Stomach (tissue), 9 donors: Measurements from ENCODE around the gene DCC. TPM values are rescaled to one million over a fixed set of nuclear protein-coding genes. Genes with fewer than 3 reads are reported as not detected.

Experiments
- DNase-seq, 2 donors: peaks; one replicate each; pipeline versions ENCODE4 v3.0.0 to v3.0.0-alpha.2; 2013 to 2019
- H3K27ac ChIP-seq, 5 donors: fragments of 200-600 bp in 4 of 5; sonication (generic) in 4 of 5; one replicate each; pipeline ENCODE4 v1.5.1; 2013 to 2019; ENCODE audit warnings: mild to moderate bottlenecking in 1 of 5, moderate library complexity in 1 of 5
- H3K27me3 ChIP-seq, 3 donors: fragments of 200-600 bp; sonication (generic); one replicate each; pipeline ENCODE4 v1.5.1; 2017 to 2019; ENCODE audit warnings: mixed run types in 1 of 3
- H3K36me3 ChIP-seq, 4 donors: fragments of 200-600 bp; sonication (generic); 1 replicate in 3 of 4; 2 replicates in 1 of 4; pipeline ENCODE4 v1.5.1; 2016 to 2019
- H3K4me1 ChIP-seq, 4 donors: fragments of 200-600 bp; sonication (generic); one replicate each; pipeline ENCODE4 v1.5.1; 2016 to 2019
- H3K4me3 ChIP-seq, 4 donors: fragments of 200-600 bp; sonication (generic) in 3 of 4; one replicate each; pipeline ENCODE4 v1.5.1; 2016 to 2019; ENCODE audit warnings: mild to moderate bottlenecking in 1 of 4
- H3K9me3 ChIP-seq, 4 donors: fragments of 200-600 bp; sonication (generic); one replicate each; pipeline ENCODE4 v1.5.1; 2016 to 2019
- CTCF ChIP-seq, 7 experiments: fragments of 450-650 bp in 4 of 7; fragments of 200-600 bp in 3 of 7; sonication (generic) in 3 of 7; IDR thresholded peaks; one replicate each; pipeline ENCODE4 v1.5.1; 2016 to 2019; ENCODE audit warnings: antibody characterized with exemption in 7 of 7, control low read depth in 2 of 7, mild to moderate bottlenecking in 1 of 7
- EP300 ChIP-seq: sonication (generic); formaldehyde crosslinking; IDR thresholded peaks from one replicate; pipeline ENCODE4 v1.6.1; 2017; ENCODE audit warnings: antibody characterized with exemption
- POLR2A ChIP-seq, 4 donors: fragments of 450-650 bp; IDR thresholded peaks; one replicate each; pipeline ENCODE4 v1.6.1; 2016; ENCODE audit warnings: antibody characterized with exemption in 4 of 4, control low read depth in 2 of 4, mild to moderate bottlenecking in 1 of 4, moderate library complexity in 1 of 4
- POLR2AphosphoS5 ChIP-seq, 3 donors: sonication (generic); formaldehyde crosslinking; IDR thresholded peaks; one replicate each; pipeline ENCODE4 v1.6.1; 2016; ENCODE audit warnings: antibody characterized with exemption in 3 of 3
- WGBS, 5 donors: extraction: QIAGEN DNeasy Blood & Tissue Kit in 3 of 5; methylation state at CpG; one replicate each; pipeline versions ENCODE4 v1.1.5 to v1.1.7; 2013 to 2018; 5-methylcytosine and 5-hydroxymethylcytosine counted together
- intact Hi-C: fragments of 100-400 bp; cut with DNase I; formaldehyde crosslinking; loops from one replicate; pipeline ENCODE4 v1.15.1; 2023; ENCODE audit warnings: low total_unique reads
- polyA plus RNA-seq, 3 donors: library from polyadenylated mRNA; stranded (reverse); fragments of 200-250 nt; gene quantifications; one replicate each; pipeline ENCODE4 v1.2.3, GENCODE V29; 2013
- total RNA-seq, 5 donors: library from RNA; depleted of rRNA; stranded (reverse); fragments of >200 nt; gene quantifications; one replicate each; pipeline versions ENCODE4 v1.1.0 to v1.2.3, GENCODE V29; 2014 to 2016
- donor health status: healthy with polysubstance abuse.
- donor health status: Bipolar disorder and iron deficiency.
- donor health status: healthy.

Gene DCC
- total and polyA plus RNA-seq, 8 donors, result 0.58 to 1.7 TPM; not detected in 6

GRCh38 chr18:52945552-52945951 is 605.6 kb downstream of the DCC start:
- Histone ChIP-seq H3K36me3 (no peaks in the 10 kb centered on the region), H3K27ac (no peak overlapping the region), H3K4me3 (no peak overlapping the region), H3K27me3 (no peaks in the 10 kb centered on the region), H3K9me3 (no peaks in the 10 kb centered on the region), H3K4me1 (peaks cover 0 to 3% (median 0%) of the 10 kb centered on the region in 4 donors)
- 15 to 41% (median 21%) methylated on average over 2 of the region's 2 CpGs for whole genome bisulfite sequencing, 5 donors
- DNase-seq, result no peak
- intact Hi-C loops, result no loop called here
- TF ChIP-seq POLR2A (IDR thresholded peaks at IDR 0.05) (no peak), POLR2AphosphoS5 (IDR thresholded peaks at IDR 0.05) (no peak), EP300 (no peak), CTCF (IDR thresholded peaks at IDR 0.05) (no peak)

- H3K4me1 ChIP-seq, result peaks cover 0 to 10% (median 6%) of the 10 kb centered on the region in 4 donors
- no peaks in the 10 kb centered on the region for H3K36me3 ChIP-seq
- TF ChIP-seq EP300 (no peak), POLR2AphosphoS5 (IDR thresholded peaks at IDR 0.05) (no peak), CTCF (IDR thresholded peaks at IDR 0.05) (no peak), POLR2A (IDR thresholded peaks at IDR 0.05) (no peak)
- H3K27me3 ChIP-seq, result no peaks in the 10 kb centered on the region
- 24 to 54% (median 31%) methylated on average over 1 of the region's 1 CpG for WGBS, 5 donors
- no peak for DNase-seq
- intact Hi-C loops, result no loop called here
- no peak overlapping the region for H3K27ac ChIP-seq
- H3K9me3 ChIP-seq, result no peaks in the 10 kb centered on the region
- no peak overlapping the region for H3K4me3 ChIP-seq
Measured at GRCh38 chr18:52948868-52949444, 609.0 kb downstream of the DCC start.

GRCh38 chr18:52950155-52950554 is 610.2 kb downstream of the DCC start:
- no peaks in the 10 kb centered on the region for H3K9me3 ChIP-seq
- intact Hi-C loops, result no loop called here

GRCh38 chr18:52953387-52953786 is 613.4 kb downstream of the DCC start:
- Histone ChIP-seq H3K36me3 (no peaks in the 10 kb centered on the region), H3K27me3 (no peaks in the 10 kb centered on the region), H3K4me3 (no peak overlapping the region), H3K4me1 (peaks cover 0 to 10% (median 6%) of the 10 kb centered on the region in 4 donors), H3K9me3 (no peaks in the 10 kb centered on the region), H3K27ac (no peak overlapping the region)
- DNase-seq, result peak in 1 of 2 donors; percentile 3
- TF ChIP-seq POLR2A (IDR thresholded peaks at IDR 0.05) (no peak), CTCF (IDR thresholded peaks at IDR 0.05) (no peak), EP300 (no peak), POLR2AphosphoS5 (IDR thresholded peaks at IDR 0.05) (peak in 1 of 3 donors; percentile 21)
- intact Hi-C loops, result no loop called here
- WGBS, 5 donors, result 32 to 39% (median 37%) methylated on average over 3 of the region's 3 CpGs

More at GRCh38 chr18:52950155-52950554, 610.2 kb downstream of the DCC start:
- H3K4me1 ChIP-seq, result peaks cover 0 to 10% (median 6%) of the 10 kb centered on the region in 4 donors
- no peaks in the 10 kb centered on the region for H3K36me3 ChIP-seq
- no peak overlapping the region for H3K4me3 ChIP-seq
- no peak for TF ChIP-seq POLR2AphosphoS5 (IDR thresholded peaks at IDR 0.05)
- no peak for TF ChIP-seq EP300
- no peak for TF ChIP-seq POLR2A (IDR thresholded peaks at IDR 0.05)
- no peak for TF ChIP-seq CTCF (IDR thresholded peaks at IDR 0.05)
- no peaks in the 10 kb centered on the region for H3K27me3 ChIP-seq
- no peak for DNase-seq
- no peak overlapping the region for H3K27ac ChIP-seq
